ENCODE results near the gene TSPAN18.

The TSPAN18 gene

GRCh38 chr11:44711787-44712608, 14.8 kb upstream of the TSPAN18 start:
- no peak for DNase-seq

- DNase-seq: no peak
These were observed 13.7 kb upstream of the TSPAN18 start for GRCh38 chr11:44713022-44713421.

- DNase-seq: no peak
These were observed 10.5 kb upstream of the TSPAN18 start for GRCh38 chr11:44716256-44716655.

- DNase-seq: no peak
These were observed 8.7 kb upstream of the TSPAN18 start for GRCh38 chr11:44718057-44718456.

GRCh38 chr11:44718612-44719390, 8.0 kb upstream of the TSPAN18 start:
- no peak for DNase-seq

GRCh38 chr11:44725016-44725685, 1.6 kb upstream of the TSPAN18 start:
- peak; percentile 58 for DNase-seq

- no peak for DNase-seq
These were observed 942 bp upstream of the TSPAN18 start for GRCh38 chr11:44725757-44726282.

- DNase-seq: no peak
These were observed 281 bp downstream of the TSPAN18 start for GRCh38 chr11:44727114-44727372.

- peak; percentile 89 for DNase-seq
These were observed 868 bp downstream of the TSPAN18 start for GRCh38 chr11:44727373-44728287.

GRCh38 chr11:44728491-44728910, 1.7 kb downstream of the TSPAN18 start:
- DNase-seq: peak; percentile 31

- DNase-seq: peak; percentile 27
These were observed 2.3 kb downstream of the TSPAN18 start for GRCh38 chr11:44729063-44729462.

GRCh38 chr11:44729713-44730112, 3.0 kb downstream of the TSPAN18 start:
- DNase-seq: peak; percentile 30

- no peak for DNase-seq
These were observed 4.0 kb downstream of the TSPAN18 start for GRCh38 chr11:44730775-44731174.

GRCh38 chr11:44731685-44732430, 5.1 kb downstream of the TSPAN18 start:
- peak; percentile 91 for DNase-seq

- peak; percentile 43 for DNase-seq
These were observed 5.8 kb downstream of the TSPAN18 start for GRCh38 chr11:44732564-44732963.

GRCh38 chr11:44733877-44734276, 7.1 kb downstream of the TSPAN18 start:
- no peak for DNase-seq

GRCh38 chr11:44734843-44735381, 8.2 kb downstream of the TSPAN18 start:
- DNase-seq: no peak

- peak; percentile 72 for DNase-seq
These were observed 10.0 kb downstream of the TSPAN18 start for GRCh38 chr11:44736791-44737190.

GRCh38 chr11:44737245-44738085, 10.7 kb downstream of the TSPAN18 start:
- DNase-seq: peak; percentile 50

- no peak for DNase-seq
These were observed 12.0 kb downstream of the TSPAN18 start for GRCh38 chr11:44738791-44739190.

Data from fibroblast of skin of right quadriceps (primary cell).